Activated T-cell treated with anti-CD3 and anti-CD28 coated beads, Interleukin-2, amount 50 U/mL, for 24 hours (primary cell): ENCODE results near the gene ADAMTS7.
"Not testable (repeated sequence)": the region's sequence is repeated elsewhere in the genome, so short reads cannot be mapped to it uniquely, and the experiment has no call there.

Source experiments
- DNase-seq: peaks from one replicate; pipeline ENCODE4 v3.0.0-alpha.2; 2020
- H3K27ac Mint-ChIP-seq: 2 replicates; pipeline ENCODE4 v1.8.0; 2020; ENCODE audit warnings: mild to moderate bottlenecking, mixed read lengths
- H3K27me3 Mint-ChIP-seq: 2 replicates; pipeline ENCODE4 v1.8.0; 2020; ENCODE audit warnings: mixed read lengths
- H3K36me3 Mint-ChIP-seq: 2 replicates; pipeline ENCODE4 v1.8.0; 2020; ENCODE audit warnings: low read depth, mixed read lengths
- H3K4me1 Mint-ChIP-seq: 2 replicates; pipeline ENCODE4 v1.8.0; 2020; ENCODE audit warnings: low read depth, mixed read lengths
- H3K4me3 Mint-ChIP-seq: 2 replicates; pipeline ENCODE4 v1.8.0; 2020; ENCODE audit warnings: mild to moderate bottlenecking, moderate library complexity, mixed read lengths
- H3K9me3 Mint-ChIP-seq: 2 replicates; pipeline ENCODE4 v1.8.0; 2020; ENCODE audit warnings: mixed read lengths

The ADAMTS7 gene

DNA sequence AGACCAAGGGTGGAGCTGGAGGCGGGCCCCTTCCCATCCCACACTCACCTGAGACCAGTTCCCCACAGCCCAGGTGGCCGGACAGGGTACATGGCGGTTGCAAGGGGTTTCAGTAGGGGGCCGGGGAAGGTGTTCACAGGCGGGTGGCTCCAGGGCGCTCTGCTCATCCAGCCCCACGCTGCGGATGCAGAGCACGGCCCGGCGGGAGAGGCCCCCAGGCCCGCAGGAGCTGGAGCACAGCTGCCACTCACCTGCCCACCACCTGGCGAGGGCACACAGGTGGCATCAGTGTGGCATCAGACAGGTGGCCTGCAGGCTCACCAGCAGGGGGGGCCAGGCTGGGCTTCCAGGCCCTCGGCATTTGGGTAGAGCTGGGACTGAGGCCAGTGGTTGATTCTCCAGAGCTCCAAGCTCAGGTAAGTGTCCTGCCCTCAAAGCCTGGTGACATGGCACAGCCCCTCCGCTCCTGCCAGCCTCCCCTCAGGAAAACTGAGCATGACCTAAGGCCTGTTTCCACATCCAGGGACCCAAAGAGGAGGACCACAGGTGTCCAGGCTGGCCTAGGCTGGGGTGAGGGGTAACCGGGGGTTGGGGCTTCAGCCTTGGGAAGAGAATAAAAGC lies 43.8 kb downstream of the ADAMTS7 start:
- no peaks in the 10 kb centered on the region for H3K9me3 Mint-ChIP-seq
- no peaks in the 10 kb centered on the region for H3K36me3 Mint-ChIP-seq
- no peaks in the 10 kb centered on the region for H3K27me3 Mint-ChIP-seq
- no peak overlapping the region for H3K27ac Mint-ChIP-seq
- peaks cover 3% of the 10 kb centered on the region for H3K4me1 Mint-ChIP-seq
- H3K4me3 Mint-ChIP-seq, result no peak overlapping the region
- no peak for DNase-seq

- not testable (repeated sequence) for H3K4me1 Mint-ChIP-seq, H3K4me3 Mint-ChIP-seq, H3K27ac Mint-ChIP-seq, H3K9me3 Mint-ChIP-seq, DNase-seq, H3K36me3 Mint-ChIP-seq, H3K27me3 Mint-ChIP-seq
Observed at GRCh38 chr15:78766641-78767071, 44.6 kb downstream of the ADAMTS7 start.

- Mint-ChIP-seq H3K36me3 (no peaks in the 10 kb centered on the region), H3K4me1 (peaks cover 16% of the 10 kb centered on the region), H3K27me3 (no peaks in the 10 kb centered on the region), H3K27ac (no peak overlapping the region), H3K4me3 (no peak overlapping the region), H3K9me3 (no peaks in the 10 kb centered on the region)
- no peak for DNase-seq
Observed at GRCh38 chr15:78766041-78766440, 45.2 kb downstream of the ADAMTS7 start.

DNA sequence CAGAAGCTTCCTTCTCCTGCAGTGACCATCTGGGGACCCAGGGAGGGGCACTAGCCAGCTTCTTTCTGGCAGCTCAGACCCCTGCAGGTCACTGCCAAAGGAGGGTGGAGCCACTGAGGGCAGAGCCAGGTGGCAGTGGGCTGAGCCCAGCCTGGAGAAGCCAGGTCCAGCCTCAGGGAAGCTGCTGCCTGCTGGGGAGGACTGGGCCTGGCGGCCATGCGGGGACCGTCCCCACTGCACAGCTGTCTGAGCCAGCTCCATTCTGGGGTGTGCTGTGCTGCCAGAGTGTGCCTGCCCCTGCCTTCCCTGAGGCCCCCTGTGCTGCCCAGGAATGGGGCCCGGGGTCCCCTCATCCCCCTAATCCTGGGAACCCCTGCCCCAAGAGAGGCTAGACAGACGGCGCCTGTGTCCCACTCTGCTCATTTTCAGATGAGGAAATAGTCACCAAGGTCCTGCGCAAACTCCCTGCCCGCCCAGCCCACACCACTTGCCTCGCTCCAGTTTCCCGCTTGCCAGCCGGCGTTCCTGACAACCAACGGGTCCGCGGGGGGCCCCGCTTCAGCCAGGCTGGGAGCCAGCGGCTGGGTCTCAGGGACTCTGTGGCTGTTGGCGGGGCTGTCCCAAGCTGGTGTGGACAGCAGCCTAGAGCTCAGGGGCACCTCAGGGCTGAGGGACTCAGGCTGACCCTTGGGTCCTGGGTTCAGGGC lies 46.0 kb downstream of the ADAMTS7 start:
- H3K36me3 Mint-ChIP-seq, H3K27ac Mint-ChIP-seq, H3K9me3 Mint-ChIP-seq, DNase-seq, H3K27me3 Mint-ChIP-seq, H3K4me3 Mint-ChIP-seq: not testable (repeated sequence)
- H3K4me1 Mint-ChIP-seq, result peaks cover 21% of the 10 kb centered on the region

- not testable (repeated sequence) for DNase-seq, H3K9me3 Mint-ChIP-seq, H3K36me3 Mint-ChIP-seq, H3K4me3 Mint-ChIP-seq, H3K27me3 Mint-ChIP-seq, H3K27ac Mint-ChIP-seq
- H3K4me1 Mint-ChIP-seq, result peaks cover 22% of the 10 kb centered on the region
Observed at GRCh38 chr15:78764340-78765153, 46.7 kb downstream of the ADAMTS7 start.

DNA sequence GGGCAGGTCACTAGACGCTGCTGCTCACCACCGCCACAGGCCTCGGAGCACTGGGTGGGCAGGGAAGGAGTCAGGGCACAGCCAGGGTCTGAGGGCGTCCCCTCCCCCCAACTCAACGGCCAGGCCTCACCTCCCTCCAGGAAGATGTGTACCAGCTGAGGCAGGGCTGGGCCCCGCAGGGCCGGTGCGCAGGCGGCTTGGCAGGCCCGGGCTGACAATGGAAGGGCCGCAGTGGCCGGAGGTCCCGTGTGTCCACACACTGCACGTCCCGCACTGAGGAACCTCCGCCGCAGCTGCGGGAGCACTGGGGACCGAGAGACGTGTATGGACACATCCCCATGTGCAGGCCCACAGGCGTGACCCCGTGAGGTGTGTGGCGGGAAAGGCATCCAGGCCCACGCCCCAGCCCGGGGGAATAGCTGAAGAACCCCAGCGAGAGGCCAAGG lies 47.4 kb downstream of the ADAMTS7 start:
- Mint-ChIP-seq H3K27ac (no peak overlapping the region), H3K36me3 (no peaks in the 10 kb centered on the region), H3K4me3 (no peak overlapping the region), H3K9me3 (no peaks in the 10 kb centered on the region), H3K27me3 (no peaks in the 10 kb centered on the region), H3K4me1 (peaks cover 22% of the 10 kb centered on the region)
- DNase-seq, result no peak

- peak overlapping the region; percentile 50 for H3K27ac Mint-ChIP-seq
- no peaks in the 10 kb centered on the region for H3K36me3 Mint-ChIP-seq
- DNase-seq, result no peak
- no peaks in the 10 kb centered on the region for H3K9me3 Mint-ChIP-seq
- no peak overlapping the region for H3K4me3 Mint-ChIP-seq
- no peaks in the 10 kb centered on the region for H3K27me3 Mint-ChIP-seq
- H3K4me1 Mint-ChIP-seq, result peaks cover 22% of the 10 kb centered on the region
Observed at GRCh38 chr15:78762985-78763795, 48.1 kb downstream of the ADAMTS7 start.

DNA sequence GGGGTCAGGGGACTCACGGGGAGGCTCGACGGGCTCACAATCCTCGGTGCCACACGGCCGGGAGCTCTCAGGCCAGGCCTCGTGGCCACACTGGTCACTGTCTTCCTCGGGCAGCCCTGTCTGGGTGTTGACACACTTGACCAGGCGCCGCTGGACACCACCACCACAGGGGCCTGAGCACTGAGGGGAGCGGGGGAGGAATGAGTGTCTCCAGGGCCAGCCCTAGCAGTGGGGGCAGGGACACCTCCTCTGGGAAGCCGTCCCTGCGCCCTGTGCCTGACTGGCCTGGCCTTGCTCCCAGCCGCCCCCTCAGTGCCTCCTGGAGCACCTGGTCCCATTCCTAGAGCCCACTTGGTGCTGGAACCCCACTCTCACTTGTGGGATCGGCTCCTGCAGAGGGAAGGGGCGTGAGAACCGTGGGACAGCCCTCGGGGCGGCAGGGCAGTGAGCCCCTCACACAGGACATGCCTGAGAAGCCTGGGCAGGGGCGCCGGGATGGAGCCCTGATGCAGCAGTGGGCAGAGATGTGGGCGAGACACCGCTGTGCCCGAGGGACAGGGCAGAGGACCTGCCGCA lies 48.8 kb downstream of the ADAMTS7 start:
- not testable (repeated sequence) for H3K36me3 Mint-ChIP-seq, H3K9me3 Mint-ChIP-seq, H3K4me3 Mint-ChIP-seq, DNase-seq, H3K27me3 Mint-ChIP-seq
- H3K27ac Mint-ChIP-seq, result peak overlapping the region; percentile 94
- peaks cover 24% of the 10 kb centered on the region for H3K4me1 Mint-ChIP-seq

DNA sequence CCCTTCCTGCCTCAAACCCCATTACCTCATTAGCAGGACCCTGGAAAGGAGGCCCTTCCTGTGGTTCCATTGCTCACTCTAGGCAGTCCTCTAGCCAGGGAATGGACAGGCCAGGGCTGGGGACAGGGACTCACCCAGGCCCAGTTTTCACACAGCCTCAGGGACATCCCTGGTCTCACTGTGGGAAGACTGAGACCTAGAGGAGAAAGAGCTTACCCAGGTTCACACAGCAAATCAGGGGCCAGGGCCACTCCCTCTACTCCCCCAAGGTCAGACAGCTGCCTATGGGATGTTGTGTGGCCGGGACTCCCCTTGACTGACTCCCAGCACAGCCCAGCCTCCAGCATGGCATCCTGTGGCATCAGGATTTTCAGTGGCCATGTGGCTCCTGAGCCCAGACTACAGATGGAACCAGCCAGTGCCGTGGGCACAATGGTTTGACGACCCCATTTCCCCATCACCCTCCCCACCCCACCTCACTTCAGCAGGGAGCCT lies 49.3 kb downstream of the ADAMTS7 start:
- H3K9me3 Mint-ChIP-seq, result no peaks in the 10 kb centered on the region
- no peak for DNase-seq
- H3K4me1 Mint-ChIP-seq, result peaks cover 29% of the 10 kb centered on the region
- H3K4me3 Mint-ChIP-seq, result peak overlapping the region; percentile 46
- H3K36me3 Mint-ChIP-seq, result no peaks in the 10 kb centered on the region
- peak overlapping the region; percentile 94 for H3K27ac Mint-ChIP-seq
- H3K27me3 Mint-ChIP-seq, result no peaks in the 10 kb centered on the region

DNA sequence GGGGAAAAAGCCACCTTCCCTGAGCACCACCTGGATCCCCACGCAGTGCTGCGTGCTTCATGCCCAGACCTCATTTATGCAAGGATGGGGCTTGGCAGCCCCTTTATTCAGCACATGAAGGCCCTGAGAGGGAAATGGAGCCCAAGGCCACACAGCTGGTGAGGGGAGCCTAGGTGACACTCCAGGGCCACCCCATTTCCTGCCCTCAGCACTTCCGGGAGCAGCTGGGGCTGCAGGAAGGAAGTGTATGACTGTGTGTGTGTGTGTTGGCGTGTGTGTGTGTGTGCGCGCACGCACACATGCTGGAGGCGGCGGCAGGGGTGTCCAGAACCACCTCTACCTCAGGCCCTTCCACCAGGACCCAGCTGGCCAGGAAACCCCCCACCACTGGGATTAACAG lies 49.8 kb downstream of the ADAMTS7 start:
- peak; percentile 81 for DNase-seq
- H3K4me1 Mint-ChIP-seq, result peaks cover 32% of the 10 kb centered on the region
- H3K27ac Mint-ChIP-seq, result peak overlapping the region; percentile 94
- H3K9me3 Mint-ChIP-seq, H3K36me3 Mint-ChIP-seq, H3K27me3 Mint-ChIP-seq: not testable (repeated sequence)
- peak overlapping the region; percentile 46 for H3K4me3 Mint-ChIP-seq

GRCh38 chr15:78761020-78761419 lies 50.2 kb downstream of the ADAMTS7 start:
- no peak for DNase-seq
- Mint-ChIP-seq H3K4me3 (peak overlapping the region; percentile 46), H3K9me3 (no peaks in the 10 kb centered on the region), H3K27me3 (no peaks in the 10 kb centered on the region), H3K4me1 (peaks cover 36% of the 10 kb centered on the region), H3K27ac (peak overlapping the region; percentile 94), H3K36me3 (no peaks in the 10 kb centered on the region)

- not testable (repeated sequence) for H3K36me3 Mint-ChIP-seq, H3K27me3 Mint-ChIP-seq, H3K4me3 Mint-ChIP-seq, DNase-seq, H3K9me3 Mint-ChIP-seq
- Mint-ChIP-seq H3K27ac (peak overlapping the region; percentile 65), H3K4me1 (peaks cover 37% of the 10 kb centered on the region)
Observed at GRCh38 chr15:78760091-78760882, 51.0 kb downstream of the ADAMTS7 start.

- H3K36me3 Mint-ChIP-seq, H3K4me3 Mint-ChIP-seq, DNase-seq, H3K27ac Mint-ChIP-seq, H3K27me3 Mint-ChIP-seq, H3K9me3 Mint-ChIP-seq: not testable (repeated sequence)
- peaks cover 37% of the 10 kb centered on the region for H3K4me1 Mint-ChIP-seq
Observed at GRCh38 chr15:78759361-78759998, 51.8 kb downstream of the ADAMTS7 start.
